ENCODE measurements around the gene FBXO4.

DNA sequence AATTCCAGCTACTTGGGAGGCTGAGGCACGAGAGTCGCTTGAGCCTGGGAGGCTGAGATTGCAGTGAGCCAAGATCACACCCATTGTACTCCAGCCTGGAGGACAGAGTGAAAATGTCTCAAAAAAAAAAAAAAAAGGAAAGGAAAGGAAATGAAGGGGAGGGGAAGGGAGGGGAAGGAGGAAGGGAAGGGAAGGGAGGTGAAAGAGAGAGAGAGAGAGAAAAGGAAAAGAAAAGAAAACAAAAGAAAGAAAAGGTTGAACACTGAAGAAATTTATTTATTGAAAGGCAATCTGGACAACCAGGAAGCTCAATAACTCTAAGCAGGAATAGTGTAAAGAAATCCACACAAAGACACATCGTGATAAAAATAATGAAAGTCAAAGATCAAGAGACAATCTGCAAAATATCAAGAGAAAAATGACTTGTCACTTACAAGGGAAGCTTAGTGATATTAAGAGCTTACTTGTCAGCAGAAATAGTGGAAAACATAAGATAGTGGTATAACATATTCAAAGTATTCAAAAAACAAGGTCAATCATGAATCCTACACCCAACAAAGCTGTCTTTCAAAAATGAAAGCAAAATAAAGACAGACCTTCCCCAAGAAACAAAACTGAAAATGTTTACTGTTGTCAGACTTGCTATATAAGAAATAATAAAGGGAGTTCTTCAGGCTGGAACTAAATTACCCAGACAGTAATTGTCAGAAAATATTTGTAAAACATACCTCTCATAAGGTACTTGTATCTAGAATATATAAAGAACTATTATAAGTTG lies 31.8 kb upstream of the FBXO4 start:
- TF ChIP-seq, protein P1, sequence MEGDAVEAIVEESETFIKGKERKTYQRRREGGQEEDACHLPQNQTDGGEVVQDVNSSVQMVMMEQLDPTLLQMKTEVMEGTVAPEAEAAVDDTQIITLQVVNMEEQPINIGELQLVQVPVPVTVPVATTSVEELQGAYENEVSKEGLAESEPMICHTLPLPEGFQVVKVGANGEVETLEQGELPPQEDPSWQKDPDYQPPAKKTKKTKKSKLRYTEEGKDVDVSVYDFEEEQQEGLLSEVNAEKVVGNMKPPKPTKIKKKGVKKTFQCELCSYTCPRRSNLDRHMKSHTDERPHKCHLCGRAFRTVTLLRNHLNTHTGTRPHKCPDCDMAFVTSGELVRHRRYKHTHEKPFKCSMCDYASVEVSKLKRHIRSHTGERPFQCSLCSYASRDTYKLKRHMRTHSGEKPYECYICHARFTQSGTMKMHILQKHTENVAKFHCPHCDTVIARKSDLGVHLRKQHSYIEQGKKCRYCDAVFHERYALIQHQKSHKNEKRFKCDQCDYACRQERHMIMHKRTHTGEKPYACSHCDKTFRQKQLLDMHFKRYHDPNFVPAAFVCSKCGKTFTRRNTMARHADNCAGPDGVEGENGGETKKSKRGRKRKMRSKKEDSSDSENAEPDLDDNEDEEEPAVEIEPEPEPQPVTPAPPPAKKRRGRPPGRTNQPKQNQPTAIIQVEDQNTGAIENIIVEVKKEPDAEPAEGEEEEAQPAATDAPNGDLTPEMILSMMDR (IDR thresholded peaks at IDR 0.05; ENCODE audit: low read depth, low read length): no peak
- no peak for TF ChIP-seq EZH2phosphoT487 (IDR thresholded peaks at IDR 0.05; ENCODE audit: low read depth)
